HepG2 (cell line): Measurements from ENCODE around the gene BIN1. TPM values are rescaled to one million over a fixed set of nuclear protein-coding genes. Genes with fewer than 3 reads are reported as not detected.

Experiments
- ATAC-seq: fragments of 200-7000 bp; cut with Tn5 transposase; 3 replicates; pipeline ENCODE4 v1.9.1; 2020; ENCODE audit warnings: mild to moderate bottlenecking, moderate library complexity
- BruUV-seq: library from RNA; stranded (reverse); fragments of 400-500 nt; replicated peaks from 2 replicates; lab custom pipeline; 2021; lab: Mats Ljungman, UMichigan
- CTCF ChIA-PET: fragments of 300-600 bp; formaldehyde crosslinking; extraction: SDS; loops from one replicate; lab custom pipeline; 2021; ENCODE audit warnings: low total read pairs, inconsistent platforms, low intra/inter-chr PET ratio; lab: Yijun Ruan, JAX
- POLR2A ChIA-PET: fragments of 350-600 bp; sonication (Branson Sonifier 250); formaldehyde crosslinking; loops from one replicate; lab custom pipeline; 2020; ENCODE audit warnings: antibody characterized with exemption, inconsistent platforms; lab: Yijun Ruan, JAX
- DNase-seq: peaks from one replicate; pipeline ENCODE4 v3.0.0-alpha.2; 2015; ENCODE audit warnings: low spot score
- FAIRE-seq: peaks from 3 replicates; lab custom pipeline; 2011; peaks lifted over from hg19 to GRCh38; lab: Jason Lieb, UNC
- H2AFZ ChIP-seq: one replicate; pipeline ENCODE4 v1.6.1; 2011; ENCODE audit warnings: low read length, inconsistent platforms
- H3K27ac ChIP-seq: fragments of 300-600 bp; 3 replicates; pipeline ENCODE4 v1.8.0; 2011; ENCODE audit warnings: mixed run types, mild to moderate bottlenecking, mixed read lengths, low read length, inconsistent platforms; ENCODE audit not compliant: insufficient read depth; ENCODE audit errors: extremely low read length
- H3K27me3 ChIP-seq, 2 experiments: fragments of 200-600 bp in 1 of 2; 2 replicates in 1 of 2; 3 replicates in 1 of 2; pipeline versions ENCODE4 v1.6.0 to v1.8.0; 2011; ENCODE audit warnings: low read length in 2 of 2, mild to moderate bottlenecking in 2 of 2, moderate library complexity in 2 of 2, inconsistent platforms in 1 of 2; ENCODE audit not compliant: insufficient read depth in 2 of 2, control insufficient read depth in 1 of 2
- H3K36me3 ChIP-seq, 2 experiments: fragments of 200-600 bp in 1 of 2; replicated peaks in 1 of 2; 2 replicates in 1 of 2; 3 replicates in 1 of 2; pipeline versions ENCODE4 v1.5.1 to v1.8.0; 2011; ENCODE audit warnings: low read length in 2 of 2, inconsistent platforms in 1 of 2; ENCODE audit not compliant: insufficient read depth in 2 of 2, control insufficient read depth in 1 of 2
- H3K4me1 ChIP-seq: 2 replicates; pipeline ENCODE4 v1.5.1; 2012; ENCODE audit warnings: low read length, inconsistent platforms; ENCODE audit not compliant: insufficient read depth
- H3K4me2 ChIP-seq: 2 replicates; pipeline ENCODE4 v1.6.0; 2011; ENCODE audit warnings: low read depth, low read length, inconsistent platforms
- H3K4me3 ChIP-seq, 3 experiments: fragments of 200-600 bp in 1 of 3; sonication (generic), shearing (Covaris generic) in 1 of 3; replicated peaks in 1 of 3; 2 replicates each; pipeline ENCODE4 v1.5.1; 2011 to 2016; ENCODE audit warnings: low read length in 3 of 3, inconsistent platforms in 2 of 3, low read depth in 2 of 3, mild to moderate bottlenecking in 2 of 3, control low read depth in 1 of 3, mixed read lengths in 1 of 3; ENCODE audit not compliant: insufficient read depth in 1 of 3
- H3K79me2 ChIP-seq: one replicate; pipeline ENCODE4 v1.6.1; 2011; ENCODE audit warnings: low read length, inconsistent platforms; ENCODE audit not compliant: insufficient read depth
- H3K9ac ChIP-seq: 2 replicates; pipeline ENCODE4 v1.6.0; 2011; ENCODE audit warnings: mild to moderate bottlenecking, low read depth, low read length, inconsistent platforms; ENCODE audit not compliant: insufficient read depth
- H3K9me3 ChIP-seq: 2 replicates; pipeline ENCODE4 v1.5.1; 2012; ENCODE audit warnings: mild to moderate bottlenecking, low read length
- H4K20me1 ChIP-seq: 2 replicates; pipeline ENCODE4 v1.6.0; 2011; ENCODE audit warnings: inconsistent platforms, mild to moderate bottlenecking, low read length, moderate library complexity; ENCODE audit not compliant: insufficient read depth
- EEA1 ChIP-seq: sonication (generic); formaldehyde crosslinking; IDR thresholded peaks from 2 replicates; pipeline ENCODE4 v1.5.1; 2020; ENCODE audit warnings: mild to moderate bottlenecking, missing genetic modification reagents, borderline replicate concordance
- FOXK2 ChIP-seq: fragments of 450-650 bp; IDR thresholded peaks from 2 replicates; pipeline ENCODE4 v1.6.1; 2016
- HIVEP1 ChIP-seq: sonication (generic); formaldehyde crosslinking; IDR thresholded peaks from 2 replicates; pipeline ENCODE4 v1.4.0; 2020; ENCODE audit warnings: mild to moderate bottlenecking, missing genetic modification reagents
- RORA ChIP-seq: sonication (generic); formaldehyde crosslinking; IDR thresholded peaks from 2 replicates; pipeline ENCODE4 v1.5.0; 2020; ENCODE audit warnings: mild to moderate bottlenecking, missing genetic modification reagents, moderate library complexity
- TARDBP ChIP-seq: sonication (generic); formaldehyde crosslinking; IDR thresholded peaks from 2 replicates; pipeline ENCODE4 v1.8.0; 2022; ENCODE audit warnings: mild to moderate bottlenecking, missing genetic modification reagents
- ZNF263 ChIP-seq: sonication (generic); formaldehyde crosslinking; IDR thresholded peaks from 2 replicates; pipeline ENCODE4 v1.4.0; 2020; ENCODE audit warnings: missing genetic modification reagents
- ZNF710 ChIP-seq: sonication (generic); formaldehyde crosslinking; IDR thresholded peaks from 2 replicates; pipeline ENCODE4 v1.5.0; 2020; ENCODE audit warnings: mild to moderate bottlenecking, missing genetic modification reagents, borderline replicate concordance
- ZNF878 ChIP-seq: sonication (generic); formaldehyde crosslinking; IDR thresholded peaks from 2 replicates; pipeline ENCODE4 v1.8.1; 2023; ENCODE audit warnings: mild to moderate bottlenecking, missing genetic modification reagents, moderate library complexity
- WGBS: methylation state at CpG from one replicate; pipeline ENCODE4 v1.1.6; 2017; ENCODE audit warnings: low lambda C conversion rate; 5-methylcytosine and 5-hydroxymethylcytosine counted together
- in situ Hi-C: cut with HindIII; loops from 2 replicates; pipeline ENCODE4 v1.10.0; 2017; ENCODE audit warnings: low pct_unique_long_range_greater_than_20kb; ENCODE audit not compliant: extremely low pct_ligation_motif_present
- intact Hi-C: fragments of 100-400 bp; cut with micrococcal nuclease; formaldehyde crosslinking; loops from one replicate; pipeline ENCODE4 v1.10.0; 2022; ENCODE audit not compliant: unreplicated experiment
- polyA plus RNA-seq, 8 experiments: library from polyadenylated mRNA; depleted of rRNA in 3 of 8; stranded (reverse) in 7 of 8; unstranded in 1 of 8; fragments of >200 nt; fragmentation: Illumina TruSeq in 4 of 8; extraction: Trizol in 4 of 8; gene quantifications; 2 replicates each; pipeline versions ENCODE4 v1.2.1 to v1.2.3, GENCODE V29; 2011 to 2016; ENCODE audit warnings: low read depth in 4 of 8, missing spikeins in 1 of 8, mixed read lengths in 1 of 8; ENCODE audit not compliant: insufficient read depth in 1 of 8
- total RNA-seq, 5 experiments: library from RNA; depleted of rRNA; stranded (reverse); fragments of >200 nt; fragmentation: Illumina TruSeq; extraction: Trizol; gene quantifications; 2 replicates each; pipeline ENCODE4 v1.2.3, GENCODE V29; 2016; ENCODE audit warnings: low read depth in 1 of 5

BIN1 gene
- total and polyA plus RNA-seq, 2 of the 13 experiments (the other 11 are each of a cell fraction or from before 2014, with no cell fraction given): 0.93 to 1.2 TPM

- TF ChIP-seq EEA1 (CRISPR knock-in tag): no peak
- no peak for TF ChIP-seq HIVEP1
- TF ChIP-seq ZNF710 (CRISPR knock-in tag): no peak
- no peak for TF ChIP-seq FOXK2
- TF ChIP-seq RORA (CRISPR knock-in tag): no peak
- TF ChIP-seq ZNF878 (CRISPR knock-in tag): no peak
- TF ChIP-seq, all 625 proteins: peak for 0
Measured at GRCh38 chr2:127045792-127046501, 61.0 kb downstream of the BIN1 start (continued).

GRCh38 chr2:127044977-127045661, 61.8 kb downstream of the BIN1 start:
- Histone ChIP-seq H4K20me1 (no peaks in the 10 kb centered on the region), H3K9ac (no peak overlapping the region), H3K27ac (no peak overlapping the region), H3K36me3 (no peaks in the 10 kb centered on the region), H3K27me3 (peaks cover 0 to 4% of the 10 kb centered on the region in 2 experiments; a peak in 2 of 5 replicates), H3K9me3 (no peaks in the 10 kb centered on the region), H3K4me1 (no peaks in the 10 kb centered on the region; the same call in 1 of the 2 replicates), H3K4me2 (no peak overlapping the region), H3K79me2 (no peaks in the 10 kb centered on the region), H2AFZ (no peak overlapping the region), H3K4me3 (no peak overlapping the region)
- DNase-seq: no peak
- ChIA-PET POLR2A (no interaction called here), CTCF (no interaction called here)
- intact Hi-C loops (loop anchor here (10.0 kb wide), 2 partner anchors 180 to 1300 kb away; no protein-coding TSS in a partner anchor), in situ Hi-C loops (loop anchor here (10.0 kb wide), 1 partner anchor 250 kb away; no protein-coding TSS in a partner anchor)
- no peak for ATAC-seq
- no peak for TF ChIP-seq TARDBP (CRISPR knock-in tag)
- TF ChIP-seq ZNF263: no peak
- BruUV-seq: no TSS peak
- no peak for FAIRE-seq
- WGBS: 82% methylated on average over 18 of the region's 20 CpGs
